Measurements from ENCODE around the gene LGR6. TPM values are rescaled to one million over a fixed set of nuclear protein-coding genes. Genes with fewer than 3 reads are reported as not detected.

LGR6 gene
- total RNA-seq, 1 experiment from 2014 or later = 1.0 TPM

- H3K4me2 ChIP-seq (ENCODE audit: insufficient read depth, insufficient read length, low read length) = no peak overlapping the region
- H3K79me2 ChIP-seq (ENCODE audit: insufficient read depth, low read length) = no peaks in the 10 kb centered on the region
- H3K36me3 Mint-ChIP-seq (ENCODE audit: insufficient read depth in 1 of 3, low read depth in 3 of 3) = no peaks in the 10 kb centered on the region
- no peak overlapping the region for H2BK12ac ChIP-seq (ENCODE audit: insufficient read length, low read depth, low read length)
- no peak overlapping the region for H3K27ac Mint-ChIP-seq
- peaks cover 17% of the 10 kb centered on the region for H3K27me3 Mint-ChIP-seq (ENCODE audit: low read depth)
- H2BK15ac ChIP-seq (ENCODE audit: low read depth, low read length) = no peak overlapping the region
- no peak overlapping the region for H3T11ph ChIP-seq (ENCODE audit: low read length)
- H2BK20ac ChIP-seq (ENCODE audit: low read depth, low read length, poor library complexity, severe bottlenecking) = no peak overlapping the region
- H3K79me1 ChIP-seq (ENCODE audit: insufficient read depth, low read depth, low read length, poor library complexity, severe bottlenecking) = no peaks in the 10 kb centered on the region
- H2AFZ ChIP-seq (ENCODE audit: low read length) = no peak overlapping the region
- DNase-seq = no peak
- H2BK120ac ChIP-seq (ENCODE audit: low read depth, low read length, poor library complexity, severe bottlenecking) = no peak overlapping the region
- no peaks in the 10 kb centered on the region for H4K20me1 ChIP-seq (ENCODE audit: control insufficient read depth, insufficient read depth, insufficient read length)
- no peak overlapping the region for H3K27ac ChIP-seq (ENCODE audit: insufficient read length, low read depth, low read length)
- no peak for TF ChIP-seq CTCF (conservative IDR thresholded peaks at IDR 0.05)
- H3K9me3 Mint-ChIP-seq = no peaks in the 10 kb centered on the region
- H3K23me2 ChIP-seq (ENCODE audit: insufficient read length, low read depth, low read length, poor library complexity, severe bottlenecking) = peaks cover 8% of the 10 kb centered on the region
- H2AK5ac ChIP-seq (ENCODE audit: insufficient read length, low read length) = no peak overlapping the region
- no peak overlapping the region for H3K4me3 Mint-ChIP-seq
- no peak overlapping the region for H3K18ac ChIP-seq (ENCODE audit: insufficient read length, low read depth, low read length)
- H3K27me3 ChIP-seq (ENCODE audit: insufficient read depth, low read length) = no peaks in the 10 kb centered on the region; the same call in 1 of the 2 replicates
- H3K4me1 ChIP-seq (ENCODE audit: insufficient read depth, low read length) = peaks cover 3% of the 10 kb centered on the region; the same call in 1 of the 2 replicates
- H4K8ac ChIP-seq (replicated peaks; ENCODE audit: insufficient read length, low read depth, low read length) = no peak overlapping the region
- H3K4me1 Mint-ChIP-seq = peaks cover 15 to 28% of the 10 kb centered on the region in 2 experiments
- no peak overlapping the region for H3K9ac ChIP-seq (ENCODE audit: extremely low read depth, insufficient read length, low read length)
- H3K14ac ChIP-seq (ENCODE audit: insufficient read depth, low read length) = no peak overlapping the region
- no CpG with 5 or more reads among the region's 4 CpGs for WGBS (ENCODE audit: extremely low coverage, insufficient read length, low lambda C conversion rate)
- no peaks in the 10 kb centered on the region for H3K9me3 ChIP-seq (ENCODE audit: control insufficient read depth, low read depth, low read length)
- no peak overlapping the region for H4K5ac ChIP-seq (ENCODE audit: insufficient read length, low read depth, low read length)
- H3K56ac ChIP-seq (ENCODE audit: insufficient read length, low read depth, low read length) = no peak overlapping the region
- no peak overlapping the region for H4K91ac ChIP-seq (ENCODE audit: insufficient read length, low read depth, low read length)
- H3K4ac ChIP-seq (ENCODE audit: low read depth, low read length) = no peak overlapping the region
- H3K23ac ChIP-seq (ENCODE audit: insufficient read length, low read depth, low read length) = no peak overlapping the region
- no peak overlapping the region for H2BK5ac ChIP-seq (ENCODE audit: insufficient read length, low read length)
Observed at GRCh38 chr1:202149566-202149965, 44.0 kb upstream of the LGR6 start.

Measured in H9 (cell line).